Measurements from ENCODE around the gene GALNT6.

- TF ChIP-seq CTCF (IDR thresholded peaks at IDR 0.05) (no peak), EZH2phosphoT487 (IDR thresholded peaks at IDR 0.05) (no peak)
Observed at GRCh38 chr12:51390891-51391282, 319 bp downstream of the GALNT6 start.
